IMR-90 (cell line): ENCODE measurements around the gene ZBTB44. TPM values are rescaled to one million over a fixed set of nuclear protein-coding genes. Genes with fewer than 3 reads are reported as not detected.

Source experiments
- ATAC-seq: fragments of 200-7000 bp; cut with Tn5 transposase; 2 replicates; pipeline ENCODE4 v1.9.1; 2020; ENCODE audit warnings: low read depth, mild to moderate bottlenecking, moderate library complexity
- BruUV-seq: library from RNA; stranded (reverse); fragments of 400-500 nt; replicated peaks from 2 replicates; lab custom pipeline; 2021; lab: Mats Ljungman, UMichigan
- CTCF ChIA-PET: fragments of 300-600 bp; formaldehyde crosslinking; extraction: SDS; loops from one replicate; lab custom pipeline; 2021; ENCODE audit warnings: antibody characterized with exemption; lab: Yijun Ruan, JAX
- POLR2A ChIA-PET: fragments of 300-600 bp; sonication (Branson Sonifier 250); formaldehyde crosslinking; loops from one replicate; lab custom pipeline; 2022; ENCODE audit warnings: antibody characterized with exemption; ENCODE audit not compliant: unreplicated experiment; lab: Charles Lee
- DNase-seq: peaks from one replicate; pipeline ENCODE4 v3.0.0; 2013
- H2AFZ ChIP-seq: replicated peaks from 2 replicates; pipeline ENCODE3; 2013; ENCODE audit warnings: low read length, mild to moderate bottlenecking; ENCODE audit not compliant: poor library complexity
- H2AK5ac ChIP-seq: 2 replicates; pipeline ENCODE4 v1.6.1; 2013; ENCODE audit warnings: low read depth, low read length, inconsistent platforms
- H2AK9ac ChIP-seq: replicated peaks from 2 replicates; pipeline ENCODE3; 2013; ENCODE audit warnings: mild to moderate bottlenecking, low read depth, low read length, moderate library complexity; ENCODE audit not compliant: poor library complexity
- H2BK120ac ChIP-seq: 2 replicates; pipeline ENCODE4 v1.6.1; 2013; ENCODE audit warnings: low read depth, low read length, inconsistent platforms
- H2BK15ac ChIP-seq: 3 replicates; pipeline ENCODE4 v1.6.1; 2013; ENCODE audit warnings: low read depth, low read length, inconsistent platforms
- H2BK20ac ChIP-seq: 2 replicates; pipeline ENCODE4 v1.6.1; 2013; ENCODE audit warnings: low read depth, mild to moderate bottlenecking, inconsistent platforms, low read length, moderate library complexity
- H2BK5ac ChIP-seq: 2 replicates; pipeline ENCODE4 v1.6.1; 2013; ENCODE audit warnings: mild to moderate bottlenecking, low read depth, low read length, inconsistent platforms; ENCODE audit not compliant: poor library complexity, severe bottlenecking
- H3K14ac ChIP-seq: replicated peaks from 2 replicates; pipeline ENCODE4 v1.6.1; 2013; ENCODE audit warnings: low read depth, low read length, inconsistent platforms
- H3K18ac ChIP-seq: 2 replicates; pipeline ENCODE4 v1.6.1; 2013; ENCODE audit warnings: low read depth, low read length, control low read depth
- H3K23ac ChIP-seq: 2 replicates; pipeline ENCODE4 v1.6.1; 2013; ENCODE audit warnings: low read depth, low read length, inconsistent platforms
- H3K27ac ChIP-seq: 2 replicates; pipeline ENCODE4 v1.5.1; 2013; ENCODE audit warnings: mild to moderate bottlenecking, control low read depth, low read length; ENCODE audit not compliant: insufficient read depth
- H3K27me3 ChIP-seq: 2 replicates; pipeline ENCODE4 v1.6.1; 2013; ENCODE audit warnings: low read length; ENCODE audit not compliant: control insufficient read depth, insufficient read depth
- H3K36me3 ChIP-seq: 2 replicates; pipeline ENCODE4 v1.6.1; 2013; ENCODE audit warnings: low read length, mixed read lengths; ENCODE audit not compliant: control insufficient read depth, insufficient read depth
- H3K4ac ChIP-seq: 2 replicates; pipeline ENCODE4 v1.6.1; 2013; ENCODE audit warnings: low read depth, low read length, inconsistent platforms
- H3K4me1 ChIP-seq: 2 replicates; pipeline ENCODE4 v1.6.1; 2013; ENCODE audit warnings: low read length, mixed read lengths; ENCODE audit not compliant: control insufficient read depth, insufficient read depth
- H3K4me2 ChIP-seq: 2 replicates; pipeline ENCODE4 v1.6.1; 2013; ENCODE audit warnings: low read depth, mild to moderate bottlenecking, control low read depth, low read length, moderate library complexity
- H3K4me3 ChIP-seq: 2 replicates; pipeline ENCODE4 v1.5.1; 2013; ENCODE audit warnings: low read depth, mild to moderate bottlenecking, control low read depth, low read length, moderate library complexity; ENCODE audit not compliant: insufficient read depth
- H3K56ac ChIP-seq: 2 replicates; pipeline ENCODE4 v1.6.1; 2013; ENCODE audit warnings: low read length, inconsistent platforms; ENCODE audit not compliant: insufficient read depth; ENCODE audit errors: extremely low read depth
- H3K79me1 ChIP-seq, 2 experiments: 2 replicates each; pipeline ENCODE4 v1.6.1; 2013; ENCODE audit warnings: low read length in 2 of 2, inconsistent platforms in 1 of 2, low read depth in 1 of 2
- H3K9ac ChIP-seq: 2 replicates; pipeline ENCODE4 v1.6.1; 2013; ENCODE audit warnings: low read depth, low read length, control low read depth
- H3K9me1 ChIP-seq: 2 replicates; pipeline ENCODE4 v1.6.1; 2013; ENCODE audit warnings: low read length, inconsistent platforms; ENCODE audit not compliant: insufficient read depth
- H3K9me3 ChIP-seq: 2 replicates; pipeline ENCODE4 v1.6.1; 2013; ENCODE audit warnings: low read length; ENCODE audit not compliant: control insufficient read depth, insufficient read depth
- H4K20me1 ChIP-seq: 2 replicates; pipeline ENCODE4 v1.6.1; 2013; ENCODE audit warnings: low read length, inconsistent platforms; ENCODE audit not compliant: insufficient read depth
- H4K5ac ChIP-seq: 2 replicates; pipeline ENCODE4 v1.6.1; 2013; ENCODE audit warnings: mild to moderate bottlenecking, low read depth, low read length, control low read depth
- H4K8ac ChIP-seq, 2 experiments: 2 replicates each; pipeline ENCODE4 v1.6.1; 2013; ENCODE audit warnings: low read depth in 2 of 2, low read length in 2 of 2, control low read depth in 1 of 2, inconsistent platforms in 1 of 2
- H4K91ac ChIP-seq: 2 replicates; pipeline ENCODE4 v1.6.1; 2013; ENCODE audit warnings: low read depth, low read length, inconsistent platforms; ENCODE audit not compliant: insufficient read depth
- BHLHE40 ChIP-seq: fragments of 150-350 bp; IDR thresholded peaks from 2 replicates; pipeline ENCODE4 v1.6.1; 2016; ENCODE audit warnings: mild to moderate bottlenecking, low read depth, low read length
- RCOR1 ChIP-seq: IDR thresholded peaks from 2 replicates; pipeline ENCODE4 v1.6.1; 2012; ENCODE audit warnings: mild to moderate bottlenecking, low read length, improper control_type of control experiment; ENCODE audit not compliant: insufficient replicate concordance
- WGBS, 2 experiments: methylation state at CpG; one replicate each; pipeline versions ENCODE4 v1.1.5 to v1.1.7; 2013; ENCODE audit warnings: missing lambda C conversion rate in 2 of 2; ENCODE audit not compliant: insufficient read length in 1 of 2; ENCODE audit errors: extremely low coverage in 2 of 2; 5-methylcytosine and 5-hydroxymethylcytosine counted together
- dilution Hi-C: fragments of 300-500 bp; cut with HindIII; formaldehyde crosslinking; loops from one replicate; pipeline ENCODE4 v1.14.3; 2018; ENCODE audit warnings: low sequenced_read_pairs; ENCODE audit not compliant: unreplicated experiment
- in situ Hi-C: fragments of 300-500 bp; cut with MboI; formaldehyde crosslinking; loops from 3 replicates; pipeline ENCODE4 v1.14.3; 2019; ENCODE audit warnings: low sequenced_read_pairs, inconsistent platforms, mixed read lengths
- intact Hi-C: fragments of 100-400 bp; cut with micrococcal nuclease; formaldehyde crosslinking; loops from 2 replicates; pipeline ENCODE4 v1.10.0; 2022
- polyA plus RNA-seq, 3 experiments: library from polyadenylated mRNA; depleted of rRNA; stranded (reverse); fragments of >200 nt; gene quantifications; 2 replicates each; pipeline ENCODE4 v1.2.3, GENCODE V29; 2012; ENCODE audit warnings: low replicate concordance in 1 of 3
- total RNA-seq: library from RNA; depleted of rRNA; stranded (reverse); fragments of >200 nt; gene quantifications from 2 replicates; pipeline ENCODE4 v1.2.3, GENCODE V29; 2012

ZBTB44 gene
- total and polyA plus RNA-seq, 2 of the 4 experiments (the other 2 are of a cell fraction) = 6.9 to 23.3 TPM

- H3K4me3 ChIP-seq = no peak overlapping the region
Observed at GRCh38 chr11:130216221-130216550, 98.5 kb downstream of the ZBTB44 start.

More at GRCh38 chr11:130216221-130216550, 98.5 kb downstream of the ZBTB44 start:
- no peak overlapping the region for H2BK5ac ChIP-seq
- ChIA-PET CTCF (interaction anchor here (1.2 to 1.7 kb wide), 2 partner anchors 174 to 646 kb away, joined by 3 to 4 read pairs; no protein-coding TSS in a partner anchor), POLR2A (no interaction called here)
- dilution Hi-C loops (no loop called here), in situ Hi-C loops (loop anchor here (10.0 to 25.0 kb wide), 2 partner anchors 171 to 649 kb away; no protein-coding TSS in a partner anchor), intact Hi-C loops (loop anchor here (10.0 kb wide), 1 partner anchor 649 kb away; no protein-coding TSS in a partner anchor)
- no peak overlapping the region for H4K8ac ChIP-seq
- H3K9ac ChIP-seq = no peak overlapping the region
- H3K4me2 ChIP-seq = no peak overlapping the region
- no peaks in the 10 kb centered on the region for H3K9me3 ChIP-seq
- H3K18ac ChIP-seq = no peak overlapping the region
- BruUV-seq = no TSS peak
- ATAC-seq (no peak), DNase-seq (no peak)
- no peak overlapping the region for H3K4ac ChIP-seq
- no peak overlapping the region for H4K91ac ChIP-seq
- WGBS, 2 experiments = 80% methylated on average over 1 of the region's 4 CpGs; no CpG with 5 or more reads in 1 of the 2 experiments
- peaks cover 40% of the 10 kb centered on the region for H3K27me3 ChIP-seq
- H3K36me3 ChIP-seq = no peaks in the 10 kb centered on the region
- H3K27ac ChIP-seq = no peak overlapping the region
- H4K5ac ChIP-seq = no peak overlapping the region
- H3K4me1 ChIP-seq = no peaks in the 10 kb centered on the region
- no peak overlapping the region for H2AK5ac ChIP-seq
- no peak overlapping the region for H3K23ac ChIP-seq
- no peak overlapping the region for H2BK20ac ChIP-seq
- H2AFZ ChIP-seq = no peak overlapping the region
- H4K20me1 ChIP-seq = no peaks in the 10 kb centered on the region
- no peaks in the 10 kb centered on the region for H3K9me1 ChIP-seq
- H2AK9ac ChIP-seq = no peak overlapping the region
- no peak overlapping the region for H2BK120ac ChIP-seq
- H3K79me1 ChIP-seq = no peaks in the 10 kb centered on the region
- H3K56ac ChIP-seq = no peak overlapping the region
- TF ChIP-seq BHLHE40 (no peak), RCOR1 (no peak)
- H3K14ac ChIP-seq = no peak overlapping the region
- H2BK15ac ChIP-seq = no peak overlapping the region
